ENCODE results near the gene PXMP4.

DNA sequence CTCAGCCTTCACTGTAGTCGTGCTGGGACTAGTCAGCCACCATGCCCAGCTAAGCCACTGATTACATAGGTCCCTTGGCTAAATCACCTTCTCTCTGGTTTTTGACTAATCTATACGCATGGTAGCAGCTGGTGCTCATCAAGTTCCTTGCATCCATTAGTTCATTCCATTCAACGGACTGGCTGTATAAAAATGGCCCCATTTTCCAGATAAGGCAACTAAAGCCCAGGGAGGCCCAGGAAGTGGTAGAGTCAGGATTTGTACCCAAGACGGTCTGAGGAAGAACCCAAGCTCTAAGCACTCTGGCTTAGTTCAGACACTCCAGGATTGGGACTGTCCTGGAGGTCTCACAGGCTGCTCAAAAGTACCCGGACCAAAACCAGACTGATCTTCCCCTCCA lies 38.8 kb downstream of the PXMP4 start:
- TF ChIP-seq EZH2 (IDR thresholded peaks at IDR 0.05; ENCODE audit: borderline replicate concordance, low read length) (no peak), CTCF (conservative IDR thresholded peaks at IDR 0.05 in 1 of 2, IDR thresholded peaks at IDR 0.05 in 1 of 2; ENCODE audit: extremely low read depth in 1 of 2, insufficient read depth in 1 of 2, low read depth in 1 of 2, low read length in 2 of 2) (no peak)
